HEK293 (cell line): ENCODE measurements around the gene LPP.

Source experiments
- CTCF ChIA-PET: fragments of 350-600 bp; formaldehyde crosslinking; extraction: SDS; loops from one replicate; lab custom pipeline; 2021; ENCODE audit warnings: antibody characterized with exemption; lab: Yijun Ruan, JAX
- POLR2A ChIA-PET: fragments of 300-600 bp; formaldehyde crosslinking; extraction: SDS; loops from one replicate; lab custom pipeline; 2020; ENCODE audit warnings: antibody characterized with exemption, inconsistent platforms; lab: Yijun Ruan, JAX
- H3K27ac ChIP-seq: fragments of 200-500 bp; sonication (Bioruptor generic); 2 replicates; pipeline ENCODE4 v1.5.1; 2014; ENCODE audit warnings: low read depth, low read length, control low read depth, inconsistent platforms; ENCODE audit errors: extremely low read depth
- H3K36me3 ChIP-seq, 2 experiments: fragments of 200-500 bp in 1 of 2; sonication (Bioruptor generic) in 1 of 2; 1 replicate in 1 of 2; 2 replicates in 1 of 2; pipeline ENCODE4 v1.5.1; 2014 to 2017; ENCODE audit warnings: inconsistent platforms in 2 of 2, low read length in 2 of 2; ENCODE audit not compliant: control insufficient read depth in 2 of 2, insufficient read depth in 1 of 2
- H3K4me1 ChIP-seq: fragments of 200-500 bp; sonication (Bioruptor generic); 2 replicates; pipeline ENCODE4 v1.5.1; 2014; ENCODE audit warnings: mild to moderate bottlenecking, low read length, inconsistent platforms; ENCODE audit not compliant: control insufficient read depth, insufficient read depth
- H3K4me3 ChIP-seq: 2 replicates; pipeline ENCODE4 v1.5.1; 2011; ENCODE audit warnings: low read depth, mild to moderate bottlenecking, control low read depth, low read length, moderate library complexity
- H3K9me3 ChIP-seq: fragments of 200-500 bp; sonication (Bioruptor generic); 2 replicates; pipeline ENCODE4 v1.5.1; 2014; ENCODE audit warnings: low read depth, low read length, inconsistent platforms; ENCODE audit not compliant: control insufficient read depth, insufficient read depth
- KLF16 ChIP-seq: fragments of 450-650 bp; formaldehyde crosslinking; IDR thresholded peaks from 2 replicates; pipeline ENCODE4 v1.5.1; 2017; ENCODE audit warnings: missing biosample characterization, missing genetic modification characterization
- KLF17 ChIP-seq: fragments of 450-650 bp; formaldehyde crosslinking; IDR thresholded peaks from 2 replicates; pipeline ENCODE4 v1.5.1; 2016; ENCODE audit warnings: missing biosample characterization, missing genetic modification characterization
- PATZ1 ChIP-seq: fragments of 450-650 bp; formaldehyde crosslinking; IDR thresholded peaks from 2 replicates; pipeline ENCODE4 v1.5.1; 2016; ENCODE audit warnings: missing biosample characterization, missing genetic modification characterization
- PRDM2 ChIP-seq: fragments of 450-650 bp; formaldehyde crosslinking; IDR thresholded peaks from 2 replicates; pipeline ENCODE4 v1.5.1; 2016; ENCODE audit warnings: missing biosample characterization, missing genetic modification characterization, borderline replicate concordance
- SCRT2 ChIP-seq: fragments of 450-650 bp; formaldehyde crosslinking; IDR thresholded peaks from 2 replicates; pipeline ENCODE4 v1.5.1; 2016; ENCODE audit warnings: missing biosample characterization, missing genetic modification characterization
- ZBTB7A ChIP-seq: fragments of 450-650 bp; formaldehyde crosslinking; IDR thresholded peaks from 2 replicates; pipeline ENCODE4 v1.5.1; 2016; ENCODE audit warnings: low read depth, missing biosample characterization, missing genetic modification characterization
- ZNF169 ChIP-seq: fragments of 450-650 bp; formaldehyde crosslinking; IDR thresholded peaks from 2 replicates; pipeline ENCODE4 v1.5.1; 2016; ENCODE audit warnings: missing biosample characterization, missing genetic modification characterization
- ZNF2 ChIP-seq: fragments of 450-650 bp; formaldehyde crosslinking; IDR thresholded peaks from 2 replicates; pipeline ENCODE4 v1.5.1; 2016; ENCODE audit warnings: missing biosample characterization, missing genetic modification characterization
- ZNF274 ChIP-seq, 2 experiments: fragments of 200-500 bp in 1 of 2; fragments of 450-650 bp in 1 of 2; sonication (Bioruptor generic) in 1 of 2; formaldehyde crosslinking in 1 of 2; IDR thresholded peaks; 2 replicates each; pipeline versions ENCODE4 v1.5.1 to v1.6.1; 2014 to 2016; ENCODE audit warnings: borderline replicate concordance in 1 of 2, inconsistent platforms in 1 of 2, low read length in 1 of 2, missing biosample characterization in 1 of 2, missing genetic modification characterization in 1 of 2
- ZNF292 ChIP-seq: fragments of 450-650 bp; formaldehyde crosslinking; IDR thresholded peaks from 2 replicates; pipeline ENCODE4 v1.5.1; 2016; ENCODE audit warnings: low read depth, missing biosample characterization, missing genetic modification characterization, borderline replicate concordance
- ZNF335 ChIP-seq: fragments of 450-650 bp; formaldehyde crosslinking; conservative IDR thresholded peaks from 2 replicates; pipeline ENCODE4 v1.5.1; 2016; ENCODE audit warnings: missing biosample characterization, missing genetic modification characterization
- ZNF416 ChIP-seq: fragments of 450-650 bp; formaldehyde crosslinking; IDR thresholded peaks from 2 replicates; pipeline ENCODE4 v1.5.1; 2016; ENCODE audit warnings: missing biosample characterization, missing genetic modification characterization
- ZNF621 ChIP-seq: fragments of 450-650 bp; formaldehyde crosslinking; IDR thresholded peaks from 2 replicates; pipeline ENCODE4 v1.5.1; 2017; ENCODE audit warnings: missing biosample characterization, missing genetic modification characterization
- ZNF654 ChIP-seq: fragments of 450-650 bp; formaldehyde crosslinking; IDR thresholded peaks from 2 replicates; pipeline ENCODE4 v1.5.1; 2016; ENCODE audit warnings: low read depth, missing biosample characterization, missing genetic modification characterization
- ZSCAN18 ChIP-seq: fragments of 450-650 bp; formaldehyde crosslinking; IDR thresholded peaks from 2 replicates; pipeline ENCODE4 v1.5.1; 2016; ENCODE audit warnings: missing biosample characterization, missing genetic modification characterization
- TF ChIP-seq, protein P1 (sequence below): fragments of 450-650 bp; formaldehyde crosslinking; IDR thresholded peaks from 2 replicates; pipeline ENCODE4 v1.5.1; 2016; ENCODE audit warnings: missing biosample characterization, missing genetic modification characterization

LPP gene

DNA sequence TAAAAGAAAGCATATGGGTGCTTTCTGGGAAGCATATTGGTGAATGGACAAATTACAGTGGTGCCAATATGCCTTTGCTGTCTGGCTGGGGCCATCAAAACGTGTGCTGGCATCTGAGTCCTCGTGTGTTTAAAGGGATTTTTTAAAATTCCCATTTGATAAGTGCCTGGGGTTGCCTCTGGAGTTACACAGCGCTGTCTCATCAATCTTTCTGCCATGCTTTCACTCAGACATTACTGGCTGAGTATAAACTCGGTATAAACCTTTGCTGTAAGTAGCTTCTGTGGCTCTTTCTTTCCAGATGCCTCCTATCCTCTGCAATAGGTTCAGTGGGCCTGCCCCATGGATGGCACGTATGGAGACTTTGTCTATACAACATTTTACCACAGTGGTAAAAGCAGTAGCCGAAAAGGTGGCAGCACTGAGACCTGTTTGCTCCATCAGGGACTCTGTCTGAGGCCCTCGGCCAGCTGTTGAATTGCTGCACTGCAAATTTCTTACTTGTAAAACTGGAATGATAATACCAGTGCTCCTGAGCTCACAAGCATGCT lies 195.5 kb downstream of the LPP start (continued):
- TF ChIP-seq PRDM2 (tag by site-specific recombination) (no peak), KLF16 (tag by site-specific recombination) (no peak), ZSCAN18 (tag by site-specific recombination) (no peak), SCRT2 (no peak), PATZ1 (tag by site-specific recombination) (no peak), ZNF274 (IDR thresholded peaks at IDR 0.05; ENCODE audit: low read length) (no peak), ZNF274 (tag by site-specific recombination; IDR thresholded peaks at IDR 0.05; ENCODE audit: borderline replicate concordance) (no peak), ZNF292 (tag by site-specific recombination) (no peak), ZBTB7A (no peak), ZNF335 (tag by site-specific recombination) (no peak)
- TF ChIP-seq, protein P1, sequence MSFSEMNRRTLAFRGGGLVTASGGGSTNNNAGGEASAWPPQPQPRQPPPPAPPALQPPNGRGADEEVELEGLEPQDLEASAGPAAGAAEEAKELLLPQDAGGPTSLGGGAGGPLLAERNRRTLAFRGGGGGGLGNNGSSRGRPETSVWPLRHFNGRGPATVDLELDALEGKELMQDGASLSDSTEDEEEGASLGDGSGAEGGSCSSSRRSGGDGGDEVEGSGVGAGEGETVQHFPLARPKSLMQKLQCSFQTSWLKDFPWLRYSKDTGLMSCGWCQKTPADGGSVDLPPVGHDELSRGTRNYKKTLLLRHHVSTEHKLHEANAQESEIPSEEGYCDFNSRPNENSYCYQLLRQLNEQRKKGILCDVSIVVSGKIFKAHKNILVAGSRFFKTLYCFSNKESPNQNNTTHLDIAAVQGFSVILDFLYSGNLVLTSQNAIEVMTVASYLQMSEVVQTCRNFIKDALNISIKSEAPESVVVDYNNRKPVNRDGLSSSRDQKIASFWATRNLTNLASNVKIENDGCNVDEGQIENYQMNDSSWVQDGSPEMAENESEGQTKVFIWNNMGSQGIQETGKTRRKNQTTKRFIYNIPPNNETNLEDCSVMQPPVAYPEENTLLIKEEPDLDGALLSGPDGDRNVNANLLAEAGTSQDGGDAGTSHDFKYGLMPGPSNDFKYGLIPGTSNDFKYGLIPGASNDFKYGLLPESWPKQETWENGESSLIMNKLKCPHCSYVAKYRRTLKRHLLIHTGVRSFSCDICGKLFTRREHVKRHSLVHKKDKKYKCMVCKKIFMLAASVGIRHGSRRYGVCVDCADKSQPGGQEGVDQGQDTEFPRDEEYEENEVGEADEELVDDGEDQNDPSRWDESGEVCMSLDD (tag by site-specific recombination), result no peak

- ChIA-PET POLR2A (no interaction called here), CTCF (interaction anchor here (0.5 to 0.7 kb wide), 2 partner anchors 151 to 743 kb away, joined by 3 to 4 read pairs; no protein-coding TSS in a partner anchor)
- no peak overlapping the region for H3K4me3 ChIP-seq
- no peak overlapping the region for H3K27ac ChIP-seq
- H3K9me3 ChIP-seq, result no peaks in the 10 kb centered on the region
- H3K4me1 ChIP-seq, result peaks cover 5% of the 10 kb centered on the region; the same call in 1 of the 2 replicates
- no peak for TF ChIP-seq KLF17 (tag by site-specific recombination)
- TF ChIP-seq ZNF654, result no peak
- no peak for TF ChIP-seq ZNF2 (tag by site-specific recombination)
- no peak for TF ChIP-seq ZNF621 (tag by site-specific recombination)
- TF ChIP-seq ZNF169 (tag by site-specific recombination), result no peak
- no peak for TF ChIP-seq ZNF416
- H3K36me3 ChIP-seq, result no peaks in the 10 kb centered on the region
Measured at GRCh38 chr3:188349933-188350332, 196.0 kb downstream of the LPP start.
